DMS153 treated with DMSO at 0.1 percent for 48 hours (cell line): Measurements from ENCODE around the gene ZNRD2.
A peak's percentile ranks its signal among the peaks of the same experiment; 100 is the strongest.

Source experiments
- DNase-seq: peaks from one replicate; lab custom pipeline; 2025; ENCODE audit not compliant: unreplicated experiment; lab: John Stamatoyannopoulos, UW

The ZNRD2 gene

GRCh38 chr11:65609229-65609628 is 39.0 kb downstream of the ZNRD2 start:
- DNase-seq, result no peak

- DNase-seq, result no peak
Observed at GRCh38 chr11:65609665-65610064, 39.4 kb downstream of the ZNRD2 start.

- DNase-seq, result no peak
Observed at GRCh38 chr11:65610404-65610803, 40.1 kb downstream of the ZNRD2 start.

GRCh38 chr11:65611028-65611757 is 40.9 kb downstream of the ZNRD2 start:
- DNase-seq, result no peak

GRCh38 chr11:65611758-65612603 is 41.7 kb downstream of the ZNRD2 start:
- no peak for DNase-seq

GRCh38 chr11:65612691-65613090 is 42.4 kb downstream of the ZNRD2 start:
- no peak for DNase-seq

GRCh38 chr11:65613091-65613928 is 43.0 kb downstream of the ZNRD2 start:
- DNase-seq, result no peak

GRCh38 chr11:65615229-65615949 is 45.1 kb downstream of the ZNRD2 start, which contains the start of gene PCNX3:
PCNX3 (plus strand) TSS chr11:65615776; CDS start chr11:65616312, 536 bp downstream.
- peak; percentile 100 for DNase-seq

GRCh38 chr11:65615950-65616574 is 45.8 kb downstream of the ZNRD2 start:
- no peak for DNase-seq

GRCh38 chr11:65616575-65617001 is 46.3 kb downstream of the ZNRD2 start:
- DNase-seq, result no peak

- no peak for DNase-seq
Observed at GRCh38 chr11:65617136-65617850, 47.0 kb downstream of the ZNRD2 start.

- DNase-seq, result no peak
Observed at GRCh38 chr11:65617990-65618751, 47.9 kb downstream of the ZNRD2 start.

GRCh38 chr11:65618763-65619162 is 48.5 kb downstream of the ZNRD2 start:
- no peak for DNase-seq

- no peak for DNase-seq
Observed at GRCh38 chr11:65619281-65619928, 49.1 kb downstream of the ZNRD2 start.

GRCh38 chr11:65620666-65621065 is 50.4 kb downstream of the ZNRD2 start:
- DNase-seq, result no peak

GRCh38 chr11:65621460-65621859 is 51.2 kb downstream of the ZNRD2 start:
- no peak for DNase-seq
